ENCODE data around the gene SEZ6.

Gene SEZ6

DNA sequence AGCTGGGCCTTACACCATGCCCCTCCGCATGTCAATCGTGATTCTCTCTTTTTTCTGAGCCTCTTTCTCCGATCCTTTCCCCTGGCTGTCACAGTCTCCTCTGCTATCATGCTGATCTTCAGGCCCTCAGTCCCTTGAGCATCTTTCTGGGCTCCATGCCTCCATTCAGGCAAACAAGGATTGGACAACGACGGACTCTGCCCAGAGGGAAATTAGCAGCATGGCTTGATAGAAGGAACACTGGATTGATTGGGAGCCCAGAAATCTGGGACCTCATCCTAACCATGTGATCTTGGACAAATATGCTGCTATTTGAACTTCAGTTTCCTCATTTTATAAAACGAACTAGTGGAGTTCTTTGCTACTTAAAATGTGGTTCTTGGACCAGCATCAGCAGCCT lies 35.0 kb downstream of the SEZ6 start:
- WGBS, 2 donors (ENCODE audit: extremely low coverage in 2 of 2, insufficient read length in 2 of 2, insufficient replicate concordance in 1 of 2), result no CpG with 5 or more reads among the region's 6 CpGs
- H4K8ac ChIP-seq (ENCODE audit: low read depth, low read length), result no peak overlapping the region
- H4K91ac ChIP-seq (ENCODE audit: low read depth, low read length, poor library complexity), result no peak overlapping the region
- no peak overlapping the region for H3K4me2 ChIP-seq (ENCODE audit: insufficient read depth, low read length, poor library complexity, severe bottlenecking)
- H3K27ac ChIP-seq (replicated peaks; ENCODE audit: low read length), result no peak overlapping the region
- H2AK5ac ChIP-seq (ENCODE audit: low read depth, low read length), result no peak overlapping the region
- no peaks in the 10 kb centered on the region for H3K79me1 ChIP-seq (ENCODE audit: low read depth, low read length)
- no peaks in the 10 kb centered on the region for H3K36me3 ChIP-seq (replicated peaks in 1 of 2; ENCODE audit: control insufficient read depth in 2 of 2, insufficient read depth in 2 of 2, low read length in 2 of 2)
- H3K4me1 ChIP-seq (ENCODE audit: control insufficient read depth in 2 of 2, insufficient read depth in 1 of 2, low read depth in 1 of 2, low read length in 2 of 2), result peaks cover 31 to 46% of the 10 kb centered on the region in 2 donors
- H2BK12ac ChIP-seq (ENCODE audit: low read length), result no peak overlapping the region
- DNase-seq (ENCODE audit: low spot score), result no peak
- no peak overlapping the region for H3K9ac ChIP-seq (ENCODE audit: low read depth, low read length, poor library complexity)
- H3K23ac ChIP-seq (ENCODE audit: low read depth, low read length, poor library complexity), result no peak overlapping the region
- no peak overlapping the region for H2BK5ac ChIP-seq (ENCODE audit: low read length)
- no peak overlapping the region for H3K4ac ChIP-seq (ENCODE audit: low read length)
- no peak overlapping the region for H3K14ac ChIP-seq (ENCODE audit: low read length)
- H3K27me3 ChIP-seq (ENCODE audit: control insufficient read depth in 3 of 3, insufficient read depth in 3 of 3, low read depth in 1 of 3, low read length in 3 of 3), result no peaks in the 10 kb centered on the region
- no peak overlapping the region for H2BK120ac ChIP-seq (ENCODE audit: low read depth, low read length)
- H2AFZ ChIP-seq (ENCODE audit: low read length), result no peak overlapping the region
- no peaks in the 10 kb centered on the region for H3K9me3 ChIP-seq (replicated peaks in 1 of 2; ENCODE audit: control insufficient read depth in 2 of 2, insufficient read depth in 1 of 2, low read depth in 1 of 2, low read length in 2 of 2)
- H3K4me3 ChIP-seq (ENCODE audit: low read length in 2 of 2), result no peak overlapping the region
- no peak overlapping the region for H2BK15ac ChIP-seq (ENCODE audit: low read length)
- H3K18ac ChIP-seq (ENCODE audit: low read length), result no peak overlapping the region

DNA sequence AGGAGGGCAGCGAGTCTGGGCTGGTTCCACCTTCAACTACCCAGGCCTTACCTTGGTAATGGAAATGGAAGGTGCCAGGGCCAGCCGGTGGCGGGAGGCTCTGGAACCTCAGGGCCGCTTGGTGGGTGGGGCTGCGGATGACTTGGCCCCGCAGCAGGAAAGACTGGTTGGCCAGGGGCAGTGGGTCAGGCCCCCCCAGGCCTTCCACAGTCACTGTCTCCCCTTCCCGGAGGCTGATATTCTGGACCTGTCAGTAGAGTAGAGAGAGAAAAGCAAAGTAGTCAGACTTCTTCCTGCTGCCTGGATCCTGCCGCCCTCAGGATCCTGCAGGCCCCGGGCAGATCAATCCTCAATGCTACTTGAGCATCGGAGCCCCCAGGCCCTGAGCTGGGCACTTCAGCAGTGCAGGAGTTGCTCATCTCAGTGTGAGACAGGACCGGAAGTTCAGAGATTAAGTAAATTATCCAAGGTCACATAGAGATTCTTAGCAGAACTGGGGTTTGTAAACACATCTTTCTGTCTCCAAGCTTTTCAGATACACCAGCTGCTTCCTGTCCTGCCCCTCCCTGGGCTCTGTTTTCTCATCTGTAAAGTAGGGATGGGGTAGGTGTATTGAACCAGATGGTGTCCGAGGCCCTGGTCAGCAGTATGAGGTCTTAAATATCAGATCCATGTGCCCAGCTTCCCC lies 36.0 kb downstream of the SEZ6 start:
- H3K9ac ChIP-seq (ENCODE audit: low read depth, low read length, poor library complexity), result no peak overlapping the region
- no peak overlapping the region for H3K4ac ChIP-seq (ENCODE audit: low read length)
- no peaks in the 10 kb centered on the region for H3K27me3 ChIP-seq (ENCODE audit: control insufficient read depth in 3 of 3, insufficient read depth in 3 of 3, low read depth in 1 of 3, low read length in 3 of 3)
- H2AFZ ChIP-seq (ENCODE audit: low read length), result no peak overlapping the region
- no peaks in the 10 kb centered on the region for H3K36me3 ChIP-seq (replicated peaks in 1 of 2; ENCODE audit: control insufficient read depth in 2 of 2, insufficient read depth in 2 of 2, low read length in 2 of 2)
- H3K18ac ChIP-seq (ENCODE audit: low read length), result peak overlapping the region; percentile 40
- no peak overlapping the region for H3K14ac ChIP-seq (ENCODE audit: low read length)
- H3K79me1 ChIP-seq (ENCODE audit: low read depth, low read length), result no peaks in the 10 kb centered on the region
- WGBS, 2 donors (ENCODE audit: extremely low coverage in 2 of 2, insufficient read length in 2 of 2, insufficient replicate concordance in 1 of 2), result no CpG with 5 or more reads among the region's 12 CpGs
- H2BK5ac ChIP-seq (ENCODE audit: low read length), result no peak overlapping the region
- no peak overlapping the region for H3K4me2 ChIP-seq (ENCODE audit: insufficient read depth, low read length, poor library complexity, severe bottlenecking)
- peak overlapping the region; percentile 63 for H2BK15ac ChIP-seq (ENCODE audit: low read length)
- H3K4me3 ChIP-seq (ENCODE audit: low read length in 2 of 2), result no peak overlapping the region
- H2BK120ac ChIP-seq (ENCODE audit: low read depth, low read length), result no peak overlapping the region
- peak overlapping the region; percentile 60 for H2AK5ac ChIP-seq (ENCODE audit: low read depth, low read length)
- no peak overlapping the region for H2BK12ac ChIP-seq (ENCODE audit: low read length)
- no peak overlapping the region for H4K91ac ChIP-seq (ENCODE audit: low read depth, low read length, poor library complexity)
- no peak overlapping the region for H3K27ac ChIP-seq (replicated peaks; ENCODE audit: low read length)
- no peaks in the 10 kb centered on the region for H3K9me3 ChIP-seq (replicated peaks in 1 of 2; ENCODE audit: control insufficient read depth in 2 of 2, insufficient read depth in 1 of 2, low read depth in 1 of 2, low read length in 2 of 2)
- no peak overlapping the region for H4K8ac ChIP-seq (ENCODE audit: low read depth, low read length)
- H3K4me1 ChIP-seq (ENCODE audit: control insufficient read depth in 2 of 2, insufficient read depth in 1 of 2, low read depth in 1 of 2, low read length in 2 of 2), result peaks cover 31 to 46% of the 10 kb centered on the region in 2 donors
- DNase-seq (ENCODE audit: low spot score), result no peak
- no peak overlapping the region for H3K23ac ChIP-seq (ENCODE audit: low read depth, low read length, poor library complexity)

- no peak overlapping the region for H3K4me3 ChIP-seq (ENCODE audit: low read length in 2 of 2)
- H2BK120ac ChIP-seq (ENCODE audit: low read depth, low read length), result no peak overlapping the region
Observed at GRCh38 chr17:28968914-28969295, 36.9 kb downstream of the SEZ6 start.

DNA sequence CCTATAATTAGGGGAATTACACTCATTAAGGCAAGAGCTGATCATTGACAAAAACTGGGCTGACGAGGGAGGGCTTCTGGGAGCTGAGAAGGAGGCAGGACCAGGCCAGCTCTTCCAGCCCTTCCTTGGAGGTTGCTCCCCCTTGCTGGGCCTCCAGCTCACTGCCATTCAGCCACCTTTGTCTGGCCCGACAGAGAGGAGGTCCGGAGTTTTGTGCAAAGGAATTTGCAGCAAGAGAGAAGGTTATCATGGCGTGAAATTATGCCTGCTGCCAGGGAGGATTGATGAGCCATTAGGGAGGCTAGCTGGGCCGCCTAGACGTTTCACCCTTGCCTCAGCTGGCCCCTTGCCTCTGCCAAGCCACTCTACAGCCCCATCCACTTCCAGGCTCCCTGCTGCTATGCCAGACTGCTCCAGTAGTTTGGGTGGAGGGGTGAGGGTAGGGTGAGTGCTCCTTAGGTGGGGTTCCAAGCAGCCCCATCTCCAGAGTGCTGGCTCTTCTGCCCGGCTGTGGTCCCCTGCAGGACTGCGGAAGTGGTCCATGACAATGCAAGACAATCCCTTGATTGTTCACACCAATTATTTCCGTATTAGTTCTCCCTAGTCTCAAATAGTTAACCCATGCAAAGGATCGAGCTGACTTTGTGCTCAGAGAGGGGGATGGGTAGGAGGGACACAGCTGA lies 37.5 kb downstream of the SEZ6 start:
- peak overlapping the region; percentile 89 for H3K18ac ChIP-seq (ENCODE audit: low read length)
- peak overlapping the region; percentile 71 for H2AFZ ChIP-seq (ENCODE audit: low read length)
- H2BK12ac ChIP-seq (ENCODE audit: low read length), result peak overlapping the region; percentile 98
- H4K8ac ChIP-seq (ENCODE audit: low read depth, low read length), result peak overlapping the region; percentile 73
- peak; percentile 65 for DNase-seq (ENCODE audit: low spot score)
- no peak overlapping the region for H2BK120ac ChIP-seq (ENCODE audit: low read depth, low read length)
- peak overlapping the region; percentile 92 for H3K27ac ChIP-seq (replicated peaks; ENCODE audit: low read length)
- H3K14ac ChIP-seq (ENCODE audit: low read length), result no peak overlapping the region
- H3K9ac ChIP-seq (ENCODE audit: low read depth, low read length, poor library complexity), result no peak overlapping the region
- H3K9me3 ChIP-seq (replicated peaks in 1 of 2; ENCODE audit: control insufficient read depth in 2 of 2, insufficient read depth in 1 of 2, low read depth in 1 of 2, low read length in 2 of 2), result no peaks in the 10 kb centered on the region
- H2BK15ac ChIP-seq (ENCODE audit: low read length), result no peak overlapping the region
- no CpG with 5 or more reads among the region's 10 CpGs for WGBS, 2 donors (ENCODE audit: extremely low coverage in 2 of 2, insufficient read length in 2 of 2, insufficient replicate concordance in 1 of 2)
- H3K27me3 ChIP-seq (ENCODE audit: control insufficient read depth in 3 of 3, insufficient read depth in 3 of 3, low read depth in 1 of 3, low read length in 3 of 3), result no peaks in the 10 kb centered on the region
- H3K79me1 ChIP-seq (ENCODE audit: low read depth, low read length), result no peaks in the 10 kb centered on the region
- peak overlapping the region; percentile 5 to 19 for H3K4me3 ChIP-seq (ENCODE audit: low read length in 2 of 2)
- peak overlapping the region; percentile 21 for H2BK5ac ChIP-seq (ENCODE audit: low read length)
- peaks cover 24 to 41% of the 10 kb centered on the region in 2 donors for H3K4me1 ChIP-seq (ENCODE audit: control insufficient read depth in 2 of 2, insufficient read depth in 1 of 2, low read depth in 1 of 2, low read length in 2 of 2)
- H3K4ac ChIP-seq (ENCODE audit: low read length), result no peak overlapping the region
- H3K36me3 ChIP-seq (replicated peaks in 1 of 2; ENCODE audit: control insufficient read depth in 2 of 2, insufficient read depth in 2 of 2, low read length in 2 of 2), result no peaks in the 10 kb centered on the region
- H2AK5ac ChIP-seq (ENCODE audit: low read depth, low read length), result peak overlapping the region; percentile 38
- H3K23ac ChIP-seq (ENCODE audit: low read depth, low read length, poor library complexity), result no peak overlapping the region
- no peak overlapping the region for H4K91ac ChIP-seq (ENCODE audit: low read depth, low read length, poor library complexity)
- H3K4me2 ChIP-seq (ENCODE audit: insufficient read depth, low read length, poor library complexity, severe bottlenecking), result peak overlapping the region; percentile 63

More at GRCh38 chr17:28968914-28969295, 36.9 kb downstream of the SEZ6 start:
- Histone ChIP-seq H3K23ac (ENCODE audit: low read depth, low read length, poor library complexity) (no peak overlapping the region), H2AK5ac (ENCODE audit: low read depth, low read length) (no peak overlapping the region), H3K18ac (ENCODE audit: low read length) (peak overlapping the region; percentile 40), H2BK15ac (ENCODE audit: low read length) (no peak overlapping the region), H3K4me2 (ENCODE audit: insufficient read depth, low read length, poor library complexity, severe bottlenecking) (peak overlapping the region; percentile 63), H2BK12ac (ENCODE audit: low read length) (no peak overlapping the region), H4K8ac (ENCODE audit: low read depth, low read length) (no peak overlapping the region), H3K14ac (ENCODE audit: low read length) (no peak overlapping the region), H3K9me3 (replicated peaks in 1 of 2; ENCODE audit: control insufficient read depth in 2 of 2, insufficient read depth in 1 of 2, low read depth in 1 of 2, low read length in 2 of 2) (no peaks in the 10 kb centered on the region), H3K27me3 (ENCODE audit: control insufficient read depth in 3 of 3, insufficient read depth in 3 of 3, low read depth in 1 of 3, low read length in 3 of 3) (no peaks in the 10 kb centered on the region), H2AFZ (ENCODE audit: low read length) (peak overlapping the region; percentile 71), H3K27ac (replicated peaks; ENCODE audit: low read length) (peak overlapping the region; percentile 92), H2BK5ac (ENCODE audit: low read length) (no peak overlapping the region), H3K36me3 (replicated peaks in 1 of 2; ENCODE audit: control insufficient read depth in 2 of 2, insufficient read depth in 2 of 2, low read length in 2 of 2) (no peaks in the 10 kb centered on the region), H3K79me1 (ENCODE audit: low read depth, low read length) (no peaks in the 10 kb centered on the region), H4K91ac (ENCODE audit: low read depth, low read length, poor library complexity) (no peak overlapping the region), H3K4me1 (ENCODE audit: control insufficient read depth in 2 of 2, insufficient read depth in 1 of 2, low read depth in 1 of 2, low read length in 2 of 2) (peaks cover 29 to 46% of the 10 kb centered on the region in 2 donors), H3K9ac (ENCODE audit: low read depth, low read length, poor library complexity) (no peak overlapping the region), H3K4ac (ENCODE audit: low read length) (no peak overlapping the region)
- WGBS, 2 donors (ENCODE audit: extremely low coverage in 2 of 2, insufficient read length in 2 of 2, insufficient replicate concordance in 1 of 2), result no CpG with 5 or more reads among the region's 2 CpGs
- no peak for DNase-seq (ENCODE audit: low spot score)

Data from neuronal stem cell (in vitro differentiated cells).